Colon (tissue), 2 donors: Measurements from ENCODE around the gene CCSER2.
"Not testable (repeated sequence)": the region's sequence is repeated elsewhere in the genome, so short reads cannot be mapped to it uniquely, and the experiment has no call there.

Experiments used
- FAIRE-seq: peaks from 2 replicates; lab custom pipeline; 2012; peaks lifted over from hg19 to GRCh38; lab: Jason Lieb, UNC
- donor health status: control.
- donor health status: control.

The CCSER2 gene

GRCh38 chr10:84522612-84523462, 194.4 kb downstream of the CCSER2 start:
- no peak for FAIRE-seq

GRCh38 chr10:84523526-84523925, 195.1 kb downstream of the CCSER2 start:
- FAIRE-seq: no peak

DNA sequence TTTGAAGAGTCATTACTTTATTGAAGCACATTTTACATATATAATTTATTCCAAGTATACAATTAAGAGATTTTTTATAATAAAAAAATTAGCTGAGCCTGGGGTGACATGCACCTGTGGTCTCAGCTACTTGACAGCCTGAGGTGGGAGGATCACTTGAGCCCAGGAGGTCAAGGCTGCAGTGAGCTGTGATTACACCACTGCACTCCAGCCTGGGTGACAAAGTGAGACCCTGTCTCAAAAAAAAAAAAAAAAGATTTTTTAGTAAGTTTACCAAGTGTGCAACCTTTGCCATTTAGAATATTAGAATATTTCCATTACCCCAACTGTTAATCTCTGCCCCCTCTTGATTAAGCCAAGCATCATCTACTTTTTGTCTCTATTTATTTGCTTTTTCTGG, 196.0 kb downstream of the CCSER2 start:
- no peak for FAIRE-seq

- FAIRE-seq: no peak
Observed at GRCh38 chr10:84525120-84525806, 196.9 kb downstream of the CCSER2 start.

- not testable (repeated sequence) for FAIRE-seq
Observed at GRCh38 chr10:84525807-84526182, 197.4 kb downstream of the CCSER2 start.

DNA sequence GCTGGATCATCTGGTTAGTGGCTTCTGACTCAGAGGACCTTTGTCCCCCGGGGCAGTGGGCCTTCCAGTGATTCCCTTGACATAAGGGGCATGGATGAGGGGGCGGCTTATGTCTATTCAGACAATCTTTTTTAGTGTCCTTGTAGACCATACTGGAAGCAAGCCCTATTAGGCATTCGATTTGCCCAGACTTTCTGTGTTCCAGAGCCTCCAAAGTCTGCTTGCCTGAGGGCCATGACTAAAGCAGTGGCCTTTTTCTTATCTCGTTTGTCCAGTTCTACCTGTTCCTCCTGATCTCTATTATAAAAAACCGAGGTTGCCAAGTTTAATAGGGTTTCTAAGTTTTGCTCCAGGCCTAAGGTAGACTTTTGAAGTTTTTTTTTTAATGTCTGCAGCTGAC, 199.0 kb downstream of the CCSER2 start:
- not testable (repeated sequence) for FAIRE-seq

DNA sequence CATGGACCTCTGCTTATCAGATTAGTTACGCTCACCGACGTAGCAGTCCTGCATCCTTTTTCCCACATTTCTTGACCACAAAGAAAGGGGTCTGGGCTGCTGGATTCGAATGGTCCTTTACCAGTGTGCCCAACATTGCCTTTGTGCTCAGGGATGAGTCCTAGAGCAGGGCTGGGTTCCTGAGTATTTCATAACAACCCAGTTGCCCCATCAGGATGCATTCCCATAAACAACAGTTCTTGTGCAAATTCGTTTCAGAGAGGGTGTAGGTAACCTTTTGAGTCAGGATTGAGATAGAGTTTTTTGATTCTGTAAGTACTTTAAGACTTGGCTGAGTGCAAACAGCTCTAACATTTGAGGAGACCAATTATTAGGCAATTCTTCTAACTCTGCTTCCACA, 200.1 kb downstream of the CCSER2 start:
- FAIRE-seq: not testable (repeated sequence)

GRCh38 chr10:84530724-84531325, 202.4 kb downstream of the CCSER2 start:
- FAIRE-seq: no peak

DNA sequence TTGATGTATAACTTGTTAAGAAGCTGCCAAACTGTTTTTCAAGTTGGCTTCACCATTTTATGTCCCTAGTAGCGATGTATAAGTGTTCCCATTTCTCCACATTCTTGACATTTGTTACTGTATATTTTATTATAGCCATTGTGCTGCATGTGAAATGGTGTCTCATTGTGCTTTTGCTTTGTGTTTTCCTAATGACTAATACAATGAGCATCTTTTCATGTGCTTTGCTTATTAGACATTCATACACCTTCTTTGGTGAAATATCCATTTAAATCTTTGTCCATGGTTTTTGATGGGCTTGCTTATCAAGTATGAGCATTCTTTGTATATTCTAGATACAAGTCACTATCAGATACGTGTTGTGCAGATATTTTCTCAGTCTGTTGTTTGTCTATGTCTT, 203.0 kb downstream of the CCSER2 start:
- no peak for FAIRE-seq

DNA sequence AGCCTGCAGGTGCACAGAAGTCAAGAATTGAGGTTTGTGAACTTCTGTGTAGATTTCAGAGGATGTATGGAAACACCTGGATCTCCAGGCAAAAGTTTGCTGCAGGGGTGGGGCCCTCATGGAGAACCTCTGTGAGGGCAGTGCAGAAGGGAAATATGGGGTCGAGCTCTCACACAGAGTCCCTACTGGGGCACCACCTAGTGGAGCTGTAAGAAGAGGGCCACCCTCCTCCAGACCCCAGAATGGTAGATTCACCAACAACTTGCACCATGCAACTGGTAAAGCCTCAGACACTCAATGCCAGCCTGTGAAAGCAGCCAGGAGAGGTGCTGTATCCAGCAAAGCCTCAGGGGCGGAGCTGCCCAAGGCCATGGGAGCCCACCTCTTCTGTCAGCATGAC, 205.8 kb downstream of the CCSER2 start:
- no peak for FAIRE-seq

DNA sequence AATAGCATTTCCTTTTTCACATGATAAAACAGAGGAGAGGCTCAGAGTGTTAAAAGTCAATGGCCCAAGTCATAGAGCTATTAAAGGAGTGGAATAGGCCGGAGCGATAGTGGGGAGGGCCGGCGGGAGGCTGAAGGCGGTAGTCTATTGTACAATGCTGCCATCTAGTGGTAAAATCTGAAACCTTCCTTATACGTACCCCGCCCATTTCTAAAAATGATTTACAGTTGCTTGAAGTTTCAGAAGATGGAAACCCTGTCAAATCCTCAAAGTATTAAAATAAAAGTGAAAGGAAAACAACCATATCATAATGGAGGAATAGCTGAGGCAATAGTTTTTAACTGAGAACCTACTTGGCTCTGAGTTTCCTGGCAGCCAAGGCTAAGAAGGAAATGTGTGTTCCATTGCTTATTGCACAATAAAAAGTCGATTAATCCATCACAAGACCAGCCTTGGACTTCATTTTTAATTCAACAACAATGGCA, 209.1 kb downstream of the CCSER2 start:
- FAIRE-seq: no peak

- no peak for FAIRE-seq
Observed at GRCh38 chr10:84538036-84538435, 209.6 kb downstream of the CCSER2 start.

- no peak for FAIRE-seq
Observed at GRCh38 chr10:84539216-84539615, 210.8 kb downstream of the CCSER2 start.

DNA sequence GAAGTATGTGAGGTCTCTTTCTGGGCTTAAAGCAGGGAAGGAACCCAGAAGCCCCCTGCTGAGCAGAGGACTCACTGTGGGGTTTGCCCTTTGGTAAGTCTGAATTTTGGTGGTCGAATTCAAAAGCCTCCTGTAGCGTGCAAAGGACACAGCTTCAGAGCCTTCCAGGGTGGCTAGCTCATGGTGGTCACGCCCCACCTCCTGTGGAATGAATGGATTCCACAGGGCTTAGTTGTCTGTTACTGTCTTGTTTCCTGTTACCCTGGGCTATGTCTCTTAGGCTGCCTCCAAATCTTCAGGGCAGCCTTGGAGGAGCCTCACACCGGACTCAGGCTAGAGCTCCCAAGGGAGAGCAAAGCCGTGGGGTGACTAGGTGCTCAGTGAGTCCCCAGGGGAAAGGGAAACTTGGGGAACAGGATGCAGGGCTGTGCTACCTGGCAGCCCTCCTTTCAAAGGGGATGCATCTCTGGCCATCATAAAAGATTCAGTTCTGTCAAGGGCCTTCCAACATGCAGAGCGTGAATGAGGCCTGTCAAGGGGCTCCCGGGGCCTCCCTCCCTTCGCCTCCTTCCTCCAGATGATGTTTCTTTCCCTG, 211.7 kb downstream of the CCSER2 start:
- FAIRE-seq: no peak

DNA sequence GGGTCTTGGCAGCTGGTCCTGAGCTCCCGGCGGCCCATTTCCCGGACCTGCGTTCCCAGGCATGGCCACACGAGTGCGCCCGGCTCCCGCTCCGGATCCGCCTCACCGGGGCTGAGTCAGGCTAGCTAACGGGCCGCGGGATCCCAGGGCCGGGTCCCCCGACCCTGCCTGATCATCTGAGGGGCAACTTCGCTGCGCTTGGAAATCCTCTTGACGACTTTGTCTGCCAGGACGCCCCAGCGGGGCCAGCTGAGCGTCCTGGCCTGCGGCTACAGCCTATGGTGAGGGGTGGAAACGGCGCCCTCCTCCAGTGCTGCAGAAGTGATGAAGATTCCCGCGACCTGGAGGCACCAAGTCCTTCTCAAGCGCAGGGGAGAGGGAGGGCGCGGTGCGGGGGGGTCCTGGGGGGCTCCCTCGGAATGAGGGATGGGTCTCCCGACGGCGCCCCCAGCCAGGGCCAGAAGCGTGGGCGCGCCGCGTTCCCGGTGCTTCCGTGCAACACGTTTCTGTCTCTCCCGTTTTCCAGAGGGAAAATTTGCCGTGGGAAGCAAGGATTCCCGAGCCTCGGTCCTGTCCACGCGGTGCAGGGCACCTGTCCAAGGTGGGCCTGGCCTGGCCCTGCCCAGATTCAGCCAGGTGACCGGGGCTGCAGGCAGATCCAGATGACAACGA, 212.4 kb downstream of the CCSER2 start:
- no peak for FAIRE-seq

- no peak for FAIRE-seq
Observed at GRCh38 chr10:84541289-84541637, 212.9 kb downstream of the CCSER2 start.

DNA sequence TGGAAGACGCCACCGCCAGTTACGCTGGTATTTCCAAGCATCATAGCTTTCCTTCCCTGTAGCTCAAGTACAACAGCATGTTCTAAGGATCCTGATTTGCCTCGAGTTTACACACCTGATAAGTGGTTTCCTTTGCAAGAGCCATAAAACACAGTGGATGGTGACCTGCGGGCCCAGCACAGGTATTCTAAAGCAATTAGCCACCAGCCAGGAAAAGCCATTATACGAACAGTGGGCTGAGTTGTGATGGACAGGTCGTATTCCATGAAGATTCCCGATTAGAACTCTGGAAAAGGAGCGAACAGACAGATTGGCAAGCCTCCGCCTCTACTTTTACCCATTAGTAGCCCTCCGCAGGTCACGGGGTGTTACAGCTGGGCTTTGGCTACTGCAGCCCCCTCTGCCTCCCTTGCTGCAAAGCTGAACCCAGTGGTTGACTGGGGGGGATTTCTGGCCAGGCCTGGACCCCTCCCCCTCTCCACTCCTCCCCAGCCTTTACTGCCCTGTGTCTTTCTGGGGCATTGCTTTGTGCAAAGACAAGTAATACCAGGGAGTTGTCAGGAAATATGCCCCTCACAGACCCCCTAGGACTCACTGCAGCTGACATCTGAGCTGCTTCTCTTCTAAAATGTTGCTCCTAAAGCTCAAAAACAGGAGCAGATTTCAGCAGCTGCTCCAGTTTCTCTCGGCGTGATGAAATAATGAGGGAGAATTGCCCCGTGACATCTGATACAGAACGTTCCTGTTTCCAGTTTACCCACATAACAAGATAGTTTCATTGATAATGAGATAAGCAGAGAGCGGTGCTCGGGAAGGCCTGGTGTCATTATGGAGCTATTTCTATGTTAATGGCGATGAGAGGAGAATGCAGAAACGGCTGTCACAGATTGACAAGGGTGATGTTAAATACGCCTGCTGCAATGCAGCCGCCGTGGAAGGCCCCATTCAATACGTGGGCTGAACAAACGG, 214.4 kb downstream of the CCSER2 start:
- FAIRE-seq: no peak

DNA sequence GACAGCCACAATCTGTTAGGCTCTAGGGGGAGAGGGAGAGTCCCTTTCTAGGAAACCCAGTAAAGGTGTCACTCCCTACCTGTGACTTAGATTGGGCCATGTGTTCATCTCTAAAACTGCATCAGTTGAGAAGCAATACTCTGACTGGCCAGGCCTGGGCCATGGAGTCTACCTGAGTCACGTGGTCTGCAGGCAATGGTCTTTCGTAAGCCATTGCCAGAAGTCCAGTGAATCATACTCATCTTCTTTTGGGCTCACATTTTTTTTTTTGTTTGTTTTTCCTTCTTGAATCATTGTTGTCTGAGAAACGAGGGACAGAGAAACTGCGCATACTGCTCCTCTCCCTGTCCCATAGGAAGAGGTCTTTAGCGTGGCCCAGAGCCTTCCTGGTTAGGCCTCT, 215.6 kb downstream of the CCSER2 start:
- FAIRE-seq: no peak

DNA sequence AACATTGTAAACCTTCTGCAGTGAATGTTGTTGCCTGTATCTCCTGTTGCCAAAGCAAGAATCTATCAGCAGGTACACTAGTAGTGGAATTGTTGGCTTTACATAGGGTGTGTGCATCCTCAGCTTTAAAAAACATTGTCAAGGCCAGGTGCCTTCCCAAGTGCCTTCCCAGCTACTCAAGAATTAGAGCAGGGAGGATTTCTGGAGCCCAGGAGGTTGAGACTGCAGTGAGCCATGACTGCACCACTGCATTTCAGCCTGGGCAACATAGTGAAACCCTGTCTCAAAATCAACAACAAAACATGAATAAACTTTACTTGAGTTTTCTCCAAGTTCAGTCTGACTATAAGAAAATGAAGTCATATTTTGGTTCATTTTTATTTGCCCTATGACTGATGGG, 217.3 kb downstream of the CCSER2 start:
- no peak for FAIRE-seq

DNA sequence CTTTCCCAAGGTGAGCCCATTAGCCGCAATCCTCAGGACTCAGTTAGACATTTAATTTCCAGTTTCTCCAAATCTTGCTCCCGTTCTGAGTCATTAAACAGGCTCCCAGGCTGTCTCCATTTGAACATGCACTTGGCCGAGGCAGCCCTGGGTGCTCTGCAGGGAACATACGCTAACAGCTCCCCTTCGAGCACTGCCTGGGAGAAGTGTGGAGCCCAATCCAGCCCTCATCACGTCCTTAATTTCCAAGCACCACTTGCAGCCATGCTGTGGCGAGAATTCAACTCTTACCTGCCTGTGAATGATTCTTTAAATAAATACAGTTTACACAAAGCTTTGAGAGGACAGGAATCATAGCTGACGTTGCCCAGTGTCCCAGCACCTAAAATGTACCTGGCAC, 218.2 kb downstream of the CCSER2 start:
- FAIRE-seq: no peak

GRCh38 chr10:84547616-84548015, 219.2 kb downstream of the CCSER2 start:
- no peak for FAIRE-seq
